EL (cell line): ENCODE measurements around the gene TUBGCP4.

Experiments used
- DNase-seq: peaks from one replicate; pipeline ENCODE4 v3.0.0-alpha.2; 2016

The TUBGCP4 gene

DNA sequence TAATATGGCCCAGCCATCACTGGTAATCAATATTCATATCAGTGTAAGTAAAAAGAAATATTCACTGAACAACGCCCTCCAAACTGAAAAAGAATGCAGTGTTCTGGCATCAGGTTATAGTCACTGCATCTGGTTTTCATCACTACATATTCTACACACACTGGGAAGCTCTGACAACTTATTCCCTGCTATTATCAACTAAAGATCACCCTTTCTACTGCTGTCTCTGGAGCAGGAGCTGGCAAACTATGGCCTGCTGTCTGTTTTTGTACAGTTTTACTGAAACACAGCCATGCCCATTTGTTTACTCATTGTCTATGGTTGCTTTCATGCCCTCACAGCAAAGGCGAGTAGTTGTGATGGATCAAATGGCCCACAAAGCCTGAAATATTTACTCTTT, 35.3 kb downstream of the TUBGCP4 start:
- DNase-seq = no peak

DNA sequence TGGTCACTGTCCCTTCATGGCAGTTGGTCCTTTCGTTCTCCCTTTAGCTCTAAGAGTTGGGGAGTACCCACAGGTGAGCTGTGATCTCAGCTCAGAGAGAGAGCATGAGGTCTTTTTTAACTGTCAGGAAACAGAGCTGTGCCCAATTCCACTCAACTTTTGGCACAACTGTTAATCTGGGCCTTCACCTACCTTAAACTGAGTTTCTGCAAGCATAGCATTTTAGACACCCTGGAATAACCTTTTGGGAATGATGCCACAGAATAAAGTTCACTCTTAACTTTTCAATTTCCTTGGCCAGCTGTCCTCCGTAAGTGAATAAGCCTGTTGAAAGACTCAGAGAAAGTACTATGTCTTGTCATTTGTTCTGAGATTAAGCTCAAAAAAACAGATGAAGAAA, 35.9 kb downstream of the TUBGCP4 start:
- DNase-seq = no peak

DNA sequence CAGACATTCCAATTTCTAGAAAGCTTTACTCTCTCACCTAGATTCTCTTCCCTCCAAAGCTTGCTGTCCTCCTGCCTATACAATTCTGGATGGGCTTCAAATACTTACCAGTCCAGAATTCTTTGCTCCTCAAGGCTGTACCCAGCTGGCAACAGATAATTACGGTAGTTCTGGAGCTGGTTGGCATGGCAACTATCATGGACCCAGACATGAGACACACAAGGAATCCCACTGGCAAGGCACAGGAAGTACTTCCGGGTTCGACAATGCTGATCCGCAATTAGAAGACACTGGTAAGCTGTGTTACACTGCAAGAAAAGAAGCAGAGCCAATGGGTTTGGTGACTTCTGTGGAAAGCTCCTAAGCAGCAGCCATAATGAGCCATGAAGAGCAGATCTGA, 37.9 kb downstream of the TUBGCP4 start:
- no peak for DNase-seq

DNA sequence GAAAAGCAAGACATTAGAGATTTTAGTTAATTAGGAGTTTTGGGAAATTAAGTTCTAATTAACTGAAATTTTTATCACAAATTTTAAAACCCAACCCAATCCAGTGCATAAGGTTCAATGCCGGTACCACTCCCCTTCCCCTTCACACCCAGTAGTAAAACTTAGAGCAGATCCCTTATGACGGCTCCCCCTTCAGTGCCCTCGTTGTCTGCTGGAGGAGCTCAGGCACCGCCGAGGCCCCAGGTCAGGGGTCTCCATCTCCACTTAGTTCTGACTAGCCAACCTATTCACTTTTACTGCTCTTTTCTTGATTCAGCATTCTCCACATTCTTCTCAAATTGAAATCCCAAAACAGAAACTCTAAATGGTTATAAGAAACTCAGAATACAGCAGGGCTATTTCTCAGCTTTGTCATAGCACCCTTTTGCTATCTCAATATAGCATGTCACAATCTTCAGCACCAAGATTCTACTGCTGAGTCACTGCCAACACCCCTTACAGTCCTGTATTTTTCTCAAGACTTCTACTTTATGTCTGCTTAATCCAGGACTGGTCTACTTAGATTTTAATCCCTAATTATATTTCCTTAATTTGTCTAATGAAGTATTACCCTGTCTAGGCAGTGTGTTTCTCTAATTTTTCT, 39.8 kb downstream of the TUBGCP4 start:
- DNase-seq = peak; percentile 13

DNA sequence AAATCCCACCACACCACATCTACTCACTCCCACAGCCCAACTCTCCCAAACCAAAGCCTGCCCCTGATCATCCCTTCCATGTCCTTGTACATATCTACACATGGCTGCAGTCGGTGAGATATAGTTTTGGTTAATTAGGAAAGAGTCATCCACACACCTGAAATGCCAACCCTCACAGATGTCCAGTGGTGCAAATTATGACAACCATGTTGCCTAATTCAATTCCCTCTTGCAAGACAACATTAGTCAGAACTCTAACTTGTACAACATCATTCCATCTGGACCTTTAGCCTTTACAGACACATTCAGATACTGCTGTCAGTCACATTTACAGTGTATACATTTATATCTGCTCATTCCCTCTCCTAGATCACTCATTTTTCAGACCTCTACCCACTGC, 41.2 kb downstream of the TUBGCP4 start:
- DNase-seq = no peak

DNA sequence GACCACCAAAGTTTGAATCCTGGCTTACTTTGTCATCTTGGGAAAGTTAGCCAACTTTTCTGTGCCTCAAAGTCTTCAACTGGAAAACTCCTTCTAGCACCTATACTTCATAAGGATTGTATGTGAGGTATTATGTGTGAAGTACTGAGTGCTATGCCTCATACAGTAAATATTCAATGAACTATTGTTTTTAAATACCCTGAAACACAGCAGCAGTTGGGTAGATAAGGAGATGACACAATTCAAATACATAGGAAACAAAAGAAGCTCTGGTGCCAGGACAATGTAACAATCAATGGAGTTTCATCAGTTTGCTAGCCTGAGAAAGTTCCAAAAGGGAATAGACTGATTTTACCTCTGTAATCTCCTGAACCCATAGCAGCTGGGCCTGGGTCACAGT, 43.3 kb downstream of the TUBGCP4 start:
- no peak for DNase-seq

DNA sequence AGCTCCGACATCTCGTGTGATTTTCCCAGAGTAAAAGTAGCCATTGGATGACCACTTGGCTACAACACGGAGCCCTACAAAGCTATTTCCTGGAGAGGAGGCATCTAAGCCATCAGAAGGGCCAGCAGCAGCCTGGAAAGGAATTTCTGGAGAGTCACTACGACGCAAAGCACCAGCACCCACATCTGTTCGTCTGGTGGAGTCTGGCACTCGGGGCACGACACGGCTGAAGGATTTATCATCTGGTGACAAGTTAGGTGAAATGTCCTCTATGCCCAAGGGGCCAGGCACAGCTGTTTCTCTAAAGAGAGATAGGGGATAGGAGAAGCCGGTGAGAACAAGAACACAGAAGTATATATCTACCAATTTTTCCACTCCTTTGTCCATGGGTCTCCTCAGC, 49.5 kb downstream of the TUBGCP4 start:
- DNase-seq = no peak

DNA sequence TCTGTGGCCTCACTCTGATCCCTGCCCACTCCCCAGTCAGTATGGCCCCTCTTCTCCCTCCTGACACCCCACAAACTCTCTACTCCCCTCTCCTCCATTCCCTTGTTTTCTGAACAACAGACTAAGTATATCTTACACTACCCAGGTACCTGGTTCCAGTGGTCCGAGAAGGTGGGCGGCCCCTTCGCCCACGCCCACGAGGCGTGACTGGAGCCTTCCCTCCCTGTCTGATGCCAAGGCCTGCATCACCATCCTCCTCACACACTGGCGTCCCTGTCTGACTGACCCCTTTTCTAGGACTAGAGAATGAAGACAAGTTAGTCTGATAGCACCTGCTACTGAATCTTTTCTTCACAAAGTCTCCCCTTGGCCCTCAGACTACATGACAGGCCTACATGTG, 50.0 kb downstream of the TUBGCP4 start:
- no peak for DNase-seq

DNA sequence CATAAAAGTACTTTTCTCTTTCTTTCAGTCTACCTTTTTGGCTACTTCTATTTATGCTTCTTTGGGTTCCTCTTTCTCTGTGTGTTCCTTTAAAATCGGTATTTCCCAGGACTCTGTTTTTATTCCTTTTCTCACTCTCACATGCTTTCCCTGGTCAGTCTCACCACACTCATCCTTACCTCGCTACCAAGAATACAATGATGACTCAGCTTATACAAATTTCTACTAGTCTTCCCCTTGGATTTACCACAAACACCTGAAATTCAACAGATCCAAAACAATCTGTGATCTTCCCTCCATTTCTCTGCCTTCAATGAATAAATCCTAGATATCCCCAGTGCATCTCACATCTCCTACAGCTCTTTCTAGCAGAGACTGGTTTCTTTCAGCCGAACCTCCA, 52.9 kb downstream of the TUBGCP4 start:
- no peak for DNase-seq

DNA sequence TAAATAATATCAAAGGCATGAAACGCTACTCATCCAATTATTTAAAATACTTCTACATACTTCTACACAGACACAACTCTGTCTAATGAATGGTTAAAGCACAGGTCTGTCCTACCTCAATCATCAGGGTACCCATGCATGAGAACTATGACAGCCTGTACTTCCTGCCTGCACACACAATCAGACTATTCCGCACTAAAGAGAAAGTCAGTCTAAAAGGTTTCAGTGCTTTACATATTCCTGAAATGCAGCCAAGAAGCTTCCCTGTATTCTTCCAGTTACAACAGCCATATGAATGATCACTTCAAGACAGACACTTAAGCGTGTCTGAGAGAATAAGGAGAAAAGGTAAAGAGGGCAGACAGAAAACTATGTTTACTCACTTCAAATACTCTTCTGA, 58.8 kb downstream of the TUBGCP4 start:
- no peak for DNase-seq

DNA sequence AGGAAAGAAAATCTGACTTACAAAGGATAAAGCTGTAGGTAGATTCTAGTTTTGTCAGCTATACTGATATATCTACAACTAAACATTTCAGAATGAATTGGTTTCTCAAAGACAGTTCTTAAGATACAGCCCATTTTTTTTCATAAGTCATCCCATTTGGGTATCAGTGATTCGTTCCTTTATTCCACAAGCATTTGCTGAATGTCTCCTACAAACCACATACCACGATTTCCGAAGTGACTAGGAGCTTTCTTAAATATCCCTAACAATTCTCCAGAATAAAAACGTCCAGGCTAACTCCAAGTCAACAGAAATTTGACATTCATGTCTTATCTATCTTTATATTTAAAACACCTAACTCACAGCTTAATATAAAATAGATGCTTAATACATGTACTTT, 62.3 kb downstream of the TUBGCP4 start:
- DNase-seq = peak; percentile 7

DNA sequence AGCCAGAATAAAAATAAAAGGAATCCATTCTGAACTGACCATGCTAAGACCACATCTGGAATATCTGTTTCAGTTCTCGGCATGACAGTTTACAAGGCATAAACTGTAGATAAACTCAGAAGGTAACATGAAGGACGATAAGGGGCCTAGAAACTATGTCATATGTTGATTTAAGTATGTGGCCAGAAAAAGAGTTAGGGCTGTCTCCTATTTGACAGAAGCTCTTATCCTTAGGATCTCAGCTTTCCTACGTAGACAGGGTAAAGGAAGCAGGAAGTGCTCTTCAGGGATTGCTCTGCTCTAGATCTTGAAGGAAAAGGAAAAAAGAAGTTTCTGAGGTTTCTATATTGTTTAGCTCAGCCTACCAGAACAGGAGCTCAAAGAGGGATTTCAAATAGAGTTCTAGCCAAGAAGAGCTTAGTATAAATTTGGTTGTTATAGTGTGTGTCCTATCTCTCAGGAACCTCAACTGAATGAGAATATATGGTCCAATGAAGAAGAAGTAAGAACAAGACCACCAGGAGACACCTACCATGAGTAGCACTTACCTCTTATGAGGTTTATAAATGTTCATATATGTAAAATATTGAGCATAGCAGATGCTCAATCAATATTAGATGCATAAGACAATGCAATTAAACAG, 62.9 kb downstream of the TUBGCP4 start:
- no peak for DNase-seq

DNA sequence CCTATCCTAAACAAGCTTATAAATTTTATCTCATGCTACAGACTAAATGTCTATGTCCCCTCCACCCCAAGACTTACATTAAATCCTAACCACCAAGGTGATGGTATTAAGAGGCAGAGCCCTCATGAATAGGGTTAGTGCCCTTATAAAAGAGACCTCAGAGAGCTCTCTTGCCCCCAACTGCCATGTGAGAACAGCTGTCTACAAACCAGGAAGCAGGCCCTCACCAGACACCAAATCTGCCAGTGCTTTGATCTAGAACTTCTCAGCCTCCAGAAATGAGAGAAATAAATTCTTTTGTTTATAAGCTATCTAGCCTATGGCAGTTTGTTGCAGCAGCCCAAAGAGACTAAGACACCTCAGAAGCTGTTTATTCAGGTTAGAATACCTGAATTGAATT, 63.5 kb downstream of the TUBGCP4 start:
- DNase-seq = no peak

DNA sequence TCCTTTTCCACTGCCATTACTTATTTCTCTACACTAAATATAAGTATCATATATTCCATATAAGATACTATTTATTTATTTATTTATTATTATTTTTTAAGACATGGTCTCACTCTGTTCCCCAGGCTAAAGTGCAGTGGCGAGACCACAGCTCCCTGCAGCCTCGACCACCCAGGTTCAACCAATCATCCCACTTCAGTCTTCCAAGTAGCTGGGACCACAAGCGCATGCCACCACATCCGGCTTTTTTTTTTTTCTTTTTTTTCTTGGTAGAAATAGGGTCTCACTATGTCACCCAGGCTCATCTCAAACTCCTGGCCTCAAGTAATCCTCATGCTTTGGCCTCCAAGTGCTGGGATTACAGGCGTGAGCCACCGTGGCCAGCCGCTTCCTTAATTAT, 65.5 kb downstream of the TUBGCP4 start:
- DNase-seq = no peak

DNA sequence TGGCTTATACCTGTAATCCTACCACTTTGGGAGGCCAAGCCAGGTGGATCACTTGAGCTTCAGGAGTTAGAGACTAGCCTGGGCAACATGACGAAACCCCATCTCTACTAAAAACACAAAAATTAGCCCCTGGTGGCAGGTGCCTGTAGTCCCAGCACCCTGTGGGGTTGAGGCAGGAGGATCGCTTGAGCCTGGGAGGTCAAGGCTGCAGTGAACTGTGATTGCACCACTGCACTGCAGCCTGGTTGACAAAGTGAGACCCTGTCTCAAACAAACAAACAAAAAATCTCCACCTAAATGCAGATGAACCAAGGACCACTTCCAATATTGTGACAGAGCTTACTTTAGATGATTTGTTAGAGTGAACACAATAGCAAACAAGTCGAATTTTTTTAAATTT, 68.4 kb downstream of the TUBGCP4 start:
- no peak for DNase-seq

DNA sequence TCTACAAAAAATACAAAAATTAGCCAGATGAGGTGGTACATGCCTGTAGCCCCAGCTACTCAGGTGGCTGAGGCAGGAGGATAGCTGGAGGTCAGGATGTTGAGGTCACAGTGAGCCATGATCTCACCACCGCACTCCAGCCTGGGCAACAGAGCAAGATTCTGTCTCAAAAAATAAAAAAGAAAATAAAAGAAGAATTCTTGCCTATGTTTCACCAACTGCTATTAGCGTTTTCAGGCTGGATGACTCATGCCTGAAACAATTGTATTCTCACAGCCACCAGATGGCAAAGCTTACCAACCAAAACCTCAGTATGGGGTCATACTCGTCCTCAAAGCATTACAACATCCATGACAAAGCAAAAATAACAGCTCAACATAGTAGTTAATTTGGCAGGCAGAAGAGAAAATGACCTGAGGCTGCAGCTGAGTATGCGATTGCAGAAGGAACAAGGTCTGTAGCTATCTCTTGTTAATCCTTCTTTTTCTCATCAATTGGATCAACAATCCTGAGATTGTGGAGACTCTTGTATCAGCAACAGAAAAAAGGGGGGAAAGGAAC, 69.9 kb downstream of the TUBGCP4 start:
- DNase-seq = peak; percentile 97

DNA sequence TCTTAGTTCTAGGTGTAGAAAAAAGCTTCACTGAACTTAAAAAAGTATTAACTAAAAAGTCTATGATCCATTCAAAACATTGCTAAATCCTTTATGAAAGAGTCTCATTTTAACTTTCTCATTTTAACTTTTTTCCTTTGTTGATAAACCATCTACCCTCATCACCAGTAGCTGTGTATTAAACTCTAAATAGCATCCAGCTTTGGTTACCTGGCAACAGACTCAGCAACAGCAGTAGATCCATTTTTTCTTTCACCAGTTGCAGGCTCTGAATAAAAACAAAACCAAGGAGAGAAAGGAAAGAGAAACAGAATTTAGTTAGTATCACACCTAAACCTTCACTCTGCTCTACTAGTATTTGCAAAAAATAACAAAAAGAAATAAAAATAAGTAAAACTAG, 70.4 kb downstream of the TUBGCP4 start:
- peak; percentile 21 for DNase-seq

DNA sequence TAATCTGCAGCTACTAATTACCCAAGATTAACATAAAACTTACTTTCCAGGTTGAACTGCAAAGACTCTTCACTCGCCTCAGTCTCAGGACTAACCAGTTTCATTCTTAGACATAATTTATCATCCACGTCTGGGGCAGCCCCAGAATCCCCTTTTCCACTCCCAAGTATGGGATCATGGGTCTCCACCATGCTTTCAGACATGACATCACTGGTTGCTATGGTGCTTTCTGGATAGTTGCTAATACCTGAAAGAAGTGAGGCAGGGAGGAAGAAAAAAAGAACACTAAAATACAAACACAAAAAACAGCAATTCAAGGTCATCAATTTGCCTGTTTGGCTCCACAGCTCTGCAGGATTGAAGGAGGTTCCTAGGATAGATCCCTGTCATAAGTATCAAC, 75.4 kb downstream of the TUBGCP4 start:
- no peak for DNase-seq

DNA sequence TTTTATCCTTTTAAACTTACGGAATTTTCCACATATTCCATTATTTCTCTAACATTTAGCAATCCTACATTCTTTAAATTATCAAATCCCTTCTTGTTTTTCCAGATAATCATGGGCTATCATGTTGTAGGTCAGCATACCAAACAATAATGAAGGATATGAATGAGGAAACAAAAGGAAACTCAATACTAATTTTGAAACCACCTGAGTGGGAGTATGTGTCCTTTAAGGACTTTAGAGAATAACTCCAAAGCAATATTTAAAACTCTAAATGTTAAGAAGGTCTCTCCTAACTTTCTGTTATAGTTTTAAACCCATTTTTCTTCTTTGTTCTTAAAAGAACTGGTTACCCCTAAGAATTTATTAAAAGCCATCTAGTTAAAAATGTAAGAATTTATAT, 79.1 kb downstream of the TUBGCP4 start:
- no peak for DNase-seq
